HL-60 (cell line): ENCODE results near the gene CRELD2.

Source experiments
- CTCF ChIP-seq: IDR thresholded peaks from one replicate; pipeline ENCODE4 v1.5.1; 2011; ENCODE audit warnings: low read length, control low read depth, inconsistent platforms; ENCODE audit not compliant: insufficient read depth
- REST ChIP-seq: IDR thresholded peaks from 2 replicates; pipeline ENCODE4 v1.6.1; 2012; ENCODE audit warnings: low read depth; ENCODE audit not compliant: insufficient replicate concordance

- TF ChIP-seq CTCF = no peak
- TF ChIP-seq REST = no peak
Observed at GRCh38 chr22:49972163-49973017, 54.0 kb downstream of the CRELD2 start.
